Effector memory CD4-positive, alpha-beta T cell (primary cell): ENCODE results near the gene THEM4.
A peak's percentile ranks its signal among the peaks of the same experiment; 100 is the strongest.

Experiments
- DNase-seq, 3 donors: peaks; one replicate each; pipeline ENCODE4 v3.0.0-alpha.2; 2020
- H3K27ac ChIP-seq: 2 replicates; pipeline ENCODE4 v1.7.0; 2013; ENCODE audit warnings: mild to moderate bottlenecking, low read length, moderate library complexity; ENCODE audit not compliant: insufficient read depth, poor library complexity, severe bottlenecking
- H3K27me3 ChIP-seq: replicated peaks from 2 replicates; pipeline ENCODE4 v1.7.0; 2013; ENCODE audit warnings: mild to moderate bottlenecking, low read length; ENCODE audit not compliant: insufficient read depth, control insufficient read depth, poor library complexity, severe bottlenecking
- H3K36me3 ChIP-seq: 2 replicates; pipeline ENCODE4 v1.7.0; 2013; ENCODE audit warnings: mild to moderate bottlenecking, low read length, moderate library complexity; ENCODE audit not compliant: control insufficient read depth, insufficient read depth
- H3K4me1 ChIP-seq: 2 replicates; pipeline ENCODE4 v1.7.0; 2013; ENCODE audit warnings: low read length, mild to moderate bottlenecking; ENCODE audit not compliant: control insufficient read depth, insufficient read depth, poor library complexity, severe bottlenecking
- H3K4me3 ChIP-seq: 2 replicates; pipeline ENCODE4 v1.7.0; 2013; ENCODE audit warnings: low read length, low read depth, mild to moderate bottlenecking; ENCODE audit not compliant: insufficient read depth, poor library complexity, severe bottlenecking
- H3K9me3 ChIP-seq: 2 replicates; pipeline ENCODE4 v1.7.0; 2013; ENCODE audit warnings: mild to moderate bottlenecking, low read length, moderate library complexity; ENCODE audit not compliant: control insufficient read depth

THEM4 gene

GRCh38 chr1:151945725-151946722 lies 36.7 kb upstream of the THEM4 start:
- no peaks in the 10 kb centered on the region for H3K9me3 ChIP-seq
- H3K27me3 ChIP-seq = no peaks in the 10 kb centered on the region
- DNase-seq = peak; percentile 87 to 90 (median 89)
- H3K4me3 ChIP-seq = no peak overlapping the region
- peak overlapping the region; percentile 87 for H3K27ac ChIP-seq
- no peaks in the 10 kb centered on the region for H3K36me3 ChIP-seq
- H3K4me1 ChIP-seq = peaks cover 17% of the 10 kb centered on the region

GRCh38 chr1:151944857-151945575 lies 35.7 kb upstream of the THEM4 start:
- peak overlapping the region; percentile 87 for H3K27ac ChIP-seq
- no peak overlapping the region for H3K4me3 ChIP-seq
- no peaks in the 10 kb centered on the region for H3K9me3 ChIP-seq
- peaks cover 17% of the 10 kb centered on the region for H3K4me1 ChIP-seq
- no peaks in the 10 kb centered on the region for H3K36me3 ChIP-seq
- H3K27me3 ChIP-seq = no peaks in the 10 kb centered on the region
- DNase-seq = no peak

DNA sequence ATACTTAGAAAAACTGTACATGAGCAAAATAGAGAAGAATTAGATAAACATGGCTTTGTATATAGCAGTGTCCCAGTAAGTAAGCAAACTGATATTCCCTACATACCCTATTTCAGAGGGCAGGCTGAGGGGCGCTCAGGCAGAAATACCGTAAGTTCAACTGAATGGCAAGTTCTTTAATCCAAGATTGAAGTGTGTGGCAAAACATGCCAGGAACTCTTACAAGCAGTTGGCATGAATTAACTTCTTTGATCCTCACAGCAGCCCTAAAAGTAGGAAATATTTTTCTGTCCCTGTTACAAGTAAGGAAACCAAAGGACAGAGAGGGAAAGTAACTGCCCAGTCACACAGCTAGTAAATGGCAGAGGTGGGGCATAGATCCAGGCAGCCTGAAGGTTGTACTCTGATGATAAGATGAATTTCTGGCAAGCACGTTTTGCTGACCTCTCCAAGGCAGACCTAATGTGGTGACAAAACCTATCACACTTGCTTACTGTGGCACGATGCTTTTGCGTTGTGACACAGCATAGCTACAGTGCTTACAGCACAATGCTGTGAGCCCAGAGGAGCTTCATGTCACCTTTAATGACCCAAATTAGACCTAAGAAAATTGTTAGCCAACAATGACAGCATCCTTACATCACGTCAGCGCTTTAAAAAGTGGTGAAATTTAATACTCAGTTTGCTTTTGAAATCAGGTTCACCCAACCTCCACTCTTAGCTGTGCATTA lies 35.0 kb upstream of the THEM4 start:
- Histone ChIP-seq H3K36me3 (no peaks in the 10 kb centered on the region), H3K4me1 (peaks cover 17% of the 10 kb centered on the region), H3K9me3 (no peaks in the 10 kb centered on the region), H3K27me3 (no peaks in the 10 kb centered on the region), H3K4me3 (no peak overlapping the region), H3K27ac (peak overlapping the region; percentile 87)
- no peak for DNase-seq

GRCh38 chr1:151943591-151943990 lies 34.3 kb upstream of the THEM4 start:
- no peak overlapping the region for H3K4me3 ChIP-seq
- H3K4me1 ChIP-seq = peaks cover 17% of the 10 kb centered on the region
- H3K36me3 ChIP-seq = no peaks in the 10 kb centered on the region
- H3K27me3 ChIP-seq = no peaks in the 10 kb centered on the region
- no peak for DNase-seq
- H3K9me3 ChIP-seq = no peaks in the 10 kb centered on the region
- H3K27ac ChIP-seq = peak overlapping the region; percentile 87

DNA sequence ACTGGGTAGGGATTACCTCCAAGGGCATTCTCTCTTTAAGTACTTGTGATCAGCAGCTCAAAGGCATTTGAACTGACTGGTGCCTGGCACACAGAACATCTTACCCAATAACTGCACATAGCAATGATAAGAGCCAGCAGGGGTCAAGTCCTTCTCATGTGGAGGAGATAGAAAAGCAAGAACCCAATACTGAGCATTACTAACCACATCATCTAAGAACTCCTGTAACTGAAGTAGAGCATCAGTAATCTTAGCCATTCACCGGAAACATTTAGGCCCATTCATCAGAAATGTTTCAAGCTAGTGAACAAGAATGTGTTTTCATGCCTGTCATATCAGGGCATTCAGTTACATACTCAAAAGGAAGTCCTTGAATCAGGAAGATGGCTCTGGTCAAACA lies 33.6 kb upstream of the THEM4 start:
- H3K27me3 ChIP-seq = no peaks in the 10 kb centered on the region
- DNase-seq = no peak
- no peaks in the 10 kb centered on the region for H3K36me3 ChIP-seq
- H3K27ac ChIP-seq = no peak overlapping the region
- no peaks in the 10 kb centered on the region for H3K9me3 ChIP-seq
- H3K4me3 ChIP-seq = no peak overlapping the region
- H3K4me1 ChIP-seq = peaks cover 17% of the 10 kb centered on the region

GRCh38 chr1:151940541-151940940 lies 31.2 kb upstream of the THEM4 start:
- Histone ChIP-seq H3K4me1 (peaks cover 11% of the 10 kb centered on the region), H3K4me3 (no peak overlapping the region)

GRCh38 chr1:151939779-151940178 lies 30.5 kb upstream of the THEM4 start:
- no peaks in the 10 kb centered on the region for H3K36me3 ChIP-seq
- no peaks in the 10 kb centered on the region for H3K9me3 ChIP-seq
- H3K27ac ChIP-seq = no peak overlapping the region
- H3K4me3 ChIP-seq = no peak overlapping the region
- no peaks in the 10 kb centered on the region for H3K27me3 ChIP-seq
- peaks cover 3% of the 10 kb centered on the region for H3K4me1 ChIP-seq
- DNase-seq = no peak

More at GRCh38 chr1:151940541-151940940, 31.2 kb upstream of the THEM4 start:
- Histone ChIP-seq H3K36me3 (no peaks in the 10 kb centered on the region), H3K27me3 (no peaks in the 10 kb centered on the region), H3K27ac (no peak overlapping the region), H3K9me3 (no peaks in the 10 kb centered on the region)
- no peak for DNase-seq

DNA sequence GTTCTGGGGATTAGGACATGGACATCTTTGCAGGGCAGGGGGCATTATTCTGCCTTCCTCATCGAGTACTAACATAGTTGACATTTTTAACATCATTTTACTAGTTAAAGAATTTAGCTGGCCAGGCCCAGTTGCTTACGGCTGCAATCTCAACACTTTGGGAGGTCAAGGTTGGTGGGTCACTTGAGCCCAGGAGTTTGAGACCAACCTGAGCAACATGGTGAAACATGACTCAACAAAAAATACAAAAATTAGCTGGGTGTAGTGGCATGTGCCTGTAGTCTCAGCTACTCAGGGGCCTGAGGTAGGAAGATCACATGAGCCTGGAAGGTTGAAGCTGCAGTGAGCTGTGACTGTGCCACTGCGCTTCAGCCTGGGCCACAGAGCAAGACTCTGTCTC lies 29.8 kb upstream of the THEM4 start:
- H3K4me3 ChIP-seq = no peak overlapping the region
- H3K9me3 ChIP-seq = no peaks in the 10 kb centered on the region
- DNase-seq = no peak
- no peaks in the 10 kb centered on the region for H3K36me3 ChIP-seq
- H3K27ac ChIP-seq = no peak overlapping the region
- H3K4me1 ChIP-seq = no peaks in the 10 kb centered on the region
- no peaks in the 10 kb centered on the region for H3K27me3 ChIP-seq

GRCh38 chr1:151936653-151937052 lies 27.3 kb upstream of the THEM4 start:
- Histone ChIP-seq H3K36me3 (no peaks in the 10 kb centered on the region), H3K4me1 (no peaks in the 10 kb centered on the region), H3K27me3 (no peaks in the 10 kb centered on the region), H3K27ac (no peak overlapping the region), H3K4me3 (no peak overlapping the region), H3K9me3 (no peaks in the 10 kb centered on the region)
- no peak for DNase-seq
